GM18868 (cell line): ENCODE measurements around the gene RRAD.
A peak's percentile ranks its signal among the peaks of the same experiment; 100 is the strongest.
"Not testable (repeated sequence)": the region's sequence is repeated elsewhere in the genome, so short reads cannot be mapped to it uniquely, and the experiment has no call there.

Experiments used
- ATAC-seq: cut with Tn5 transposase; IDR thresholded peaks from one replicate; pipeline ENCODE4 v1.9.1; 2021; ENCODE audit warnings: mild to moderate bottlenecking, moderate library complexity; ENCODE audit not compliant: unreplicated experiment

The RRAD gene

GRCh38 chr16:66952430-66953110 is 27.2 kb upstream of the RRAD start:
- no peak for ATAC-seq

GRCh38 chr16:66950971-66951790 is 25.8 kb upstream of the RRAD start:
- ATAC-seq = no peak

- ATAC-seq = no peak
Measured at GRCh38 chr16:66950437-66950836, 25.1 kb upstream of the RRAD start.

GRCh38 chr16:66949472-66949871 is 24.1 kb upstream of the RRAD start:
- no peak for ATAC-seq

GRCh38 chr16:66948837-66949225 is 23.5 kb upstream of the RRAD start:
- no peak for ATAC-seq

GRCh38 chr16:66948134-66948836 is 22.9 kb upstream of the RRAD start:
- no peak for ATAC-seq

GRCh38 chr16:66947302-66948065 is 22.1 kb upstream of the RRAD start:
- peak; percentile 69 for ATAC-seq

- ATAC-seq = no peak
Measured at GRCh38 chr16:66946974-66947301, 21.6 kb upstream of the RRAD start.

GRCh38 chr16:66946541-66946940 is 21.2 kb upstream of the RRAD start:
- ATAC-seq = no peak

- no peak for ATAC-seq
Measured at GRCh38 chr16:66945939-66946338, 20.6 kb upstream of the RRAD start.

GRCh38 chr16:66944971-66945370 is 19.6 kb upstream of the RRAD start:
- not testable (repeated sequence) for ATAC-seq

GRCh38 chr16:66944054-66944441 is 18.7 kb upstream of the RRAD start:
- ATAC-seq = no peak

- ATAC-seq = no peak
Measured at GRCh38 chr16:66943426-66944053, 18.2 kb upstream of the RRAD start.

GRCh38 chr16:66942981-66943380 is 17.6 kb upstream of the RRAD start:
- ATAC-seq = no peak

GRCh38 chr16:66940236-66940635 is 14.9 kb upstream of the RRAD start:
- ATAC-seq = no peak

GRCh38 chr16:66939366-66939765 is 14.0 kb upstream of the RRAD start:
- no peak for ATAC-seq

GRCh38 chr16:66937725-66938337 is 12.5 kb upstream of the RRAD start:
- ATAC-seq = no peak

- no peak for ATAC-seq
Measured at GRCh38 chr16:66936889-66937554, 11.7 kb upstream of the RRAD start.

- no peak for ATAC-seq
Measured at GRCh38 chr16:66936462-66936861, 11.1 kb upstream of the RRAD start.
